HL-60 (cell line): ENCODE measurements around the gene ABHD17A.

Experiments used
- TF ChIP-seq, protein P1 (sequence below): IDR thresholded peaks from one replicate; pipeline ENCODE4 v1.5.1; 2011; ENCODE audit warnings: low read length, control low read depth, inconsistent platforms; ENCODE audit not compliant: insufficient read depth
- TF ChIP-seq, protein P2 (sequence below): IDR thresholded peaks from 2 replicates; pipeline ENCODE4 v1.6.1; 2012; ENCODE audit warnings: low read depth; ENCODE audit not compliant: insufficient replicate concordance

DNA sequence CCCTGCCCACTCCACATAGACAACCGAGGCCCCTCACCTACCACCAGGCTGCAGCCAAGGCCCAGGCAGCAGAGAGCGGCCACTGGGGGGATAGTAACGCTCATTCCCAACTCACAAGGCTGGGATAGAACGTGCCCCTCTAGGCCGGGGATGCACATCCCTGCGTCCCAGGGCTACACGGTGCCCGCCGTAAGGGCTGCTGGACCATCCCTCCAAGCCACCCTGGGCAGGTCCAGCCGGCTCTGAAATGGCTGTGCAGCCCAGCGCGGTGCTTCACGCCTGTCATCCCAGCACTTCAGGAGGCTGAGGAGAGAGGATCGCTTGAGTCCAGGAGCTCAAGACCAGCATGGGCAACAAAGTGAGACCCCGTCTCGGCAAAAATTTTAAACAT is 40.2 kb downstream of the ABHD17A start:
- TF ChIP-seq, protein P1, sequence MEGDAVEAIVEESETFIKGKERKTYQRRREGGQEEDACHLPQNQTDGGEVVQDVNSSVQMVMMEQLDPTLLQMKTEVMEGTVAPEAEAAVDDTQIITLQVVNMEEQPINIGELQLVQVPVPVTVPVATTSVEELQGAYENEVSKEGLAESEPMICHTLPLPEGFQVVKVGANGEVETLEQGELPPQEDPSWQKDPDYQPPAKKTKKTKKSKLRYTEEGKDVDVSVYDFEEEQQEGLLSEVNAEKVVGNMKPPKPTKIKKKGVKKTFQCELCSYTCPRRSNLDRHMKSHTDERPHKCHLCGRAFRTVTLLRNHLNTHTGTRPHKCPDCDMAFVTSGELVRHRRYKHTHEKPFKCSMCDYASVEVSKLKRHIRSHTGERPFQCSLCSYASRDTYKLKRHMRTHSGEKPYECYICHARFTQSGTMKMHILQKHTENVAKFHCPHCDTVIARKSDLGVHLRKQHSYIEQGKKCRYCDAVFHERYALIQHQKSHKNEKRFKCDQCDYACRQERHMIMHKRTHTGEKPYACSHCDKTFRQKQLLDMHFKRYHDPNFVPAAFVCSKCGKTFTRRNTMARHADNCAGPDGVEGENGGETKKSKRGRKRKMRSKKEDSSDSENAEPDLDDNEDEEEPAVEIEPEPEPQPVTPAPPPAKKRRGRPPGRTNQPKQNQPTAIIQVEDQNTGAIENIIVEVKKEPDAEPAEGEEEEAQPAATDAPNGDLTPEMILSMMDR: no peak
- TF ChIP-seq, protein P2, sequence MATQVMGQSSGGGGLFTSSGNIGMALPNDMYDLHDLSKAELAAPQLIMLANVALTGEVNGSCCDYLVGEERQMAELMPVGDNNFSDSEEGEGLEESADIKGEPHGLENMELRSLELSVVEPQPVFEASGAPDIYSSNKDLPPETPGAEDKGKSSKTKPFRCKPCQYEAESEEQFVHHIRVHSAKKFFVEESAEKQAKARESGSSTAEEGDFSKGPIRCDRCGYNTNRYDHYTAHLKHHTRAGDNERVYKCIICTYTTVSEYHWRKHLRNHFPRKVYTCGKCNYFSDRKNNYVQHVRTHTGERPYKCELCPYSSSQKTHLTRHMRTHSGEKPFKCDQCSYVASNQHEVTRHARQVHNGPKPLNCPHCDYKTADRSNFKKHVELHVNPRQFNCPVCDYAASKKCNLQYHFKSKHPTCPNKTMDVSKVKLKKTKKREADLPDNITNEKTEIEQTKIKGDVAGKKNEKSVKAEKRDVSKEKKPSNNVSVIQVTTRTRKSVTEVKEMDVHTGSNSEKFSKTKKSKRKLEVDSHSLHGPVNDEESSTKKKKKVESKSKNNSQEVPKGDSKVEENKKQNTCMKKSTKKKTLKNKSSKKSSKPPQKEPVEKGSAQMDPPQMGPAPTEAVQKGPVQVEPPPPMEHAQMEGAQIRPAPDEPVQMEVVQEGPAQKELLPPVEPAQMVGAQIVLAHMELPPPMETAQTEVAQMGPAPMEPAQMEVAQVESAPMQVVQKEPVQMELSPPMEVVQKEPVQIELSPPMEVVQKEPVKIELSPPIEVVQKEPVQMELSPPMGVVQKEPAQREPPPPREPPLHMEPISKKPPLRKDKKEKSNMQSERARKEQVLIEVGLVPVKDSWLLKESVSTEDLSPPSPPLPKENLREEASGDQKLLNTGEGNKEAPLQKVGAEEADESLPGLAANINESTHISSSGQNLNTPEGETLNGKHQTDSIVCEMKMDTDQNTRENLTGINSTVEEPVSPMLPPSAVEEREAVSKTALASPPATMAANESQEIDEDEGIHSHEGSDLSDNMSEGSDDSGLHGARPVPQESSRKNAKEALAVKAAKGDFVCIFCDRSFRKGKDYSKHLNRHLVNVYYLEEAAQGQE: no peak
